ENCODE measurements around the gene TRERF1.
A peak's percentile ranks its signal among the peaks of the same experiment; 100 is the strongest.
"Not testable (repeated sequence)": the region's sequence is repeated elsewhere in the genome, so short reads cannot be mapped to it uniquely, and the experiment has no call there.

The TRERF1 gene

DNA sequence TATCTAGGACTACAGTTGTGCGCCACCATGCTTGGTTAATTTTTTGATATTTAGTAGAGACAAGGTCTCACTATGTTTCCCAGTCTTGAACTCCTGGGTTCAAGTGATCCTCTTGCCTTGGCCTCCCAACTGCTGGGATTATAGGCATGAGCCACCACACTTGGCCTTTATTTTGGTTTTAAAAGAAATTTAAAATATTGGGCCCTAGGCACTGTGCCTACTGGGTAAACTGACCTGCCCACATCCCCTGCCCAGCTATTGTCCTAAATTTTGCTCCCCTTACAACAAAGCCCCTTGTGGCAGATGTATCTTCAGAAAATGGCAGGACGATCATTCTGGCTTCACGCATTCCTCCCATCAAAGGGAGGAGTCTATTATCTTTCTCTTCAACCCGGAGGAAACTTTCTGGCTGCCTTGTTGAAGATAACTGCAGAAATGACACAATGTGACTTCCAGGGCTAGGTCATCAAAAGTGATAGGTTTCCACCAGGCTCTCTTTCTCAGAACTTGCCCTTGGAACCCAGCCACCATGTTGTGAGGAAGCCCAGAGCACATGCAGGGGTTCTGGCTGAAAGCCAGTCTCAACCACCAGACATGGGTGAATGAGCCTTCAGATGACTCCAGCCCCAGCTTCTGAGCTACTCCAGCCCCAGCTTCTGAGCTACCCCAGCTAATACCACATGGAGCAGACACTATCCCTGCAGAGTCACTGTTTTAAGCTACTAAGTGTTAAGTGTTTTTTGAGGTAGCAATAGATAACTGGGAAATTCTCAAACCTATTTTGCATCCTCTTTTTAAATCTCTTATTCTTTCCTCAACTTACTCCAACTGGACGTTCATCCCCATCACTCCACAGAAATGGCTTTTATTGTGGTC, 252.4 kb downstream of the TRERF1 start:
- no peak overlapping the region for H3K4me3 Mint-ChIP-seq
- no peak overlapping the region for H3K27ac Mint-ChIP-seq
- no peaks in the 10 kb centered on the region for H3K4me1 Mint-ChIP-seq (ENCODE audit: low read depth)
- H3K27me3 Mint-ChIP-seq: no peaks in the 10 kb centered on the region
- H3K36me3 Mint-ChIP-seq (ENCODE audit: low read depth): peaks cover 34% of the 10 kb centered on the region
- intact Hi-C loops (cut with micrococcal nuclease): no loop called here
- peaks cover 14% of the 10 kb centered on the region for H3K9me3 Mint-ChIP-seq

DNA sequence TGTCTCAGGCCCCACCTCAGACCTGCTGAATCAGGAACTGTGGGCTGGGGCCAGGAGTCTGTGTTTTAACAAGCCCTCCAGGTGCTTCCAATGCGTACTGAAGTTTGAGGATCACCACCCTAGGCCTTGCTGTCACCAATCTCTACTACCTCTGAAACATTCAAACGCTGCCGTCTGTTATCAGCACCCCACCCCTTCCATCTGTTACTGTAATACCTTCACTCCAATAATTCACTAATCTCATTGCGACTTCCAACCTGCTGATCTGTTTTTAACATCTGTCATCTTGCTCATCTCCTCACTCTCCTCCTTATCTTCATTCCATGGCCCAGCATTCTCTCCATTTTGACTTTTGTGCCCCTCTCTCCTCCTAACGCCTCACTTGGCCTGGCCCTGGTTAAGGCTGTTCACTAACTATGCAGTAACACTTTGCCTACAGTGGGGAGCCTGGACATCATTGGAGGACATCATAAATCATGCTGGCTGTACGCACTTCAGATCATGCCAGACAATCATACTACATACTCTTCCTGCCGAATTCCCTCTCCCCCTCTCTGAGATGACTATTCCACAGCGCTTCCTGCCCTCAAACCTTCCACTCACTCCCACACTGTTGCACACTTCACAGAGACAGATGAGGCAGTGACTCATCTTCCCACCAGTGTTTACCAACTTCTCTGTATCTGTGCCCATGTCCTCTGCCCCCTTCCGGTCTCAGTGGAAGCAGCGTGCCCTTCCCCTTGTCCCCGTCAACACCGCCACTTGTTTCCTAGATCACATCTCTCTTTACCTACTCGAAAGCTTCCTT, 254.0 kb downstream of the TRERF1 start:
- Mint-ChIP-seq H3K9me3 (peaks cover 14% of the 10 kb centered on the region), H3K27ac (no peak overlapping the region), H3K27me3 (no peaks in the 10 kb centered on the region), H3K4me1 (ENCODE audit: low read depth) (no peaks in the 10 kb centered on the region), H3K4me3 (no peak overlapping the region), H3K36me3 (ENCODE audit: low read depth) (peaks cover 32% of the 10 kb centered on the region)
- intact Hi-C loops (cut with micrococcal nuclease): no loop called here

DNA sequence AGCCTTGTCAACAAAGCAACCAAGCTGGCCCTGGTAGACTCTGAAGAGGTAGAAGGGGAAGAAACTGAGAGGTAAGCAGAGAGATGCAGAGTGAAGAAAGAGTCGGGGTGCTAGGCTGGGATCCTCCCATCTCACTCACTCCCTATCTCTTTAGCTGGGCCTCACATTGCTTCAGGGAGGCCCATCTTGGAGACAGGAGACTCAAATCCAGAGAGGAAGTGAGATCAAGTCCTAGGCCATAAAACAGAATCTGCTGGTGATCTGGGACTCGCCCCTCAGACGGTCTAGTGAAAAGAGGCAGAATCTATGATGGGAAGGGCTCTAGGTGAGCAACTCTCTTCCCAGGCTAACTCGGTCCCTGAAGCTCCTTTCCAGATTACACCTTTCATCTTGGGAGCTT, 256.3 kb downstream of the TRERF1 start:
- intact Hi-C loops (cut with micrococcal nuclease): no loop called here
- Mint-ChIP-seq H3K4me3 (no peak overlapping the region), H3K9me3 (peaks cover 10% of the 10 kb centered on the region), H3K27ac (no peak overlapping the region), H3K36me3 (ENCODE audit: low read depth) (peaks cover 18% of the 10 kb centered on the region), H3K27me3 (no peaks in the 10 kb centered on the region), H3K4me1 (ENCODE audit: low read depth) (peaks cover 12% of the 10 kb centered on the region)

DNA sequence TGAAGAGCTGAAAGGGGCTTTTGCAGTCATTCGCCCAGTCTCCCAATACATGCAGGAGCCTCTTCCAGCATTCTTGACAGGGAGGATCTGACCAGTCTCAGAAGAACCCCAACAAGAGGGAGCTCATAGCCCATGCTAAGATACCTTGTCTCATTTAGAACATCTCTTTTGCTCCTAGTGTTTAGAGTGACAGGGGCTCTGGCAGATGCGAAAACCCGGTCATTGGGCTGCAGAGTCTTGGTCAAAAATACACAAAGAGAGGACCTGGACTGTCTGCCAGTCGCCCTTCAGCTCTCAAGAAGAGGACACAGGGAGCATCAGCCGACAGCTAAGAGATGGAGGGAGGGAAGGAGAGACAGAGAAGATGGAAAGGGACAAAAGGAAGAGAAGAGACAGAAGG, 257.7 kb downstream of the TRERF1 start:
- intact Hi-C loops (cut with micrococcal nuclease): no loop called here
- Mint-ChIP-seq H3K27me3 (no peaks in the 10 kb centered on the region), H3K4me3 (no peak overlapping the region)

DNA sequence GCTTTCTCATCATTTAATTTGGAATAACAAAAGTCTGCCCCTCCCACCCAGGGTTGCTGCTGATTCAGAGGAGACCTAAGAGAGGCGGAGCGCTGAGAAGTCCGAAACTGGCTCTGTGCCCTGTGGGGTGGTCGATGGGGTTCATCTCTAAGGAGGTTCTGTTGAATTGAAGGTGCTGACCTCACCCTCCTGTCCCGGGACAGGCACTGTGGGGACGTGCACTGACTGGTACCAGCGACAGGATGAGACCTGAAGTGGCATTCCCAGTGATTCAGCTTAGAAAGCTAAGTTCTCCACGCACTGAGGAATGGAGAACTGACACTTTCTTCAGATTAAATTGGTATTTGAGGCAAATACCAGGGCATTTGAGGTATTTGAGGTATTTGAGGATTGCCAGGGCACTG, 258.2 kb downstream of the TRERF1 start:
- intact Hi-C loops (cut with micrococcal nuclease): no loop called here
- Mint-ChIP-seq H3K4me1 (ENCODE audit: low read depth) (peaks cover 12% of the 10 kb centered on the region), H3K4me3 (no peak overlapping the region), H3K27ac (no peak overlapping the region), H3K27me3 (no peaks in the 10 kb centered on the region), H3K36me3 (ENCODE audit: low read depth) (peaks cover 6% of the 10 kb centered on the region), H3K9me3 (no peaks in the 10 kb centered on the region)

More for the DNA sequence above, 257.7 kb downstream of the TRERF1 start:
- H3K4me1 Mint-ChIP-seq (ENCODE audit: low read depth): peaks cover 12% of the 10 kb centered on the region
- H3K27ac Mint-ChIP-seq: peak overlapping the region; percentile 14
- H3K36me3 Mint-ChIP-seq (ENCODE audit: low read depth): peaks cover 6% of the 10 kb centered on the region
- H3K9me3 Mint-ChIP-seq: no peaks in the 10 kb centered on the region

DNA sequence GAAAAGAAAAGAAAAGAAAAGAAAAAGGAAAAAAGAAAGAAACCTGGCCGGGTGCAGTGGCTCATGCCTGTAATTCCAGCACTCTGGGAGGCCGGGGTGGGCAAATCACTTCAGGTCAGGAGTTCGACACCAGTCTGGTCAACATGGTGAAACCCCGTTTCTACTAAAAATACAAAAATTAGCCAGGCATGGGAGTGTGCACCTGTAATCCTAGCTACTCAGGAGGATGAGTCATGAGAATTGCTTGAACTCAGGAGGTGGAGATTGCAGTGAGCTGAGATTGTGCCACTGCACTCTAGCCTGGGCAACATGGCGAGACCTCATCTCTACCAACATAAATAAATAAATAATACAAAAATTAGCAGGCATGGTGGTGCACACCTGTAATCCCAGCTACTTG, 259.3 kb downstream of the TRERF1 start:
- H3K4me3 Mint-ChIP-seq; H3K27ac Mint-ChIP-seq; intact Hi-C loops (cut with micrococcal nuclease); H3K27me3 Mint-ChIP-seq; H3K36me3 Mint-ChIP-seq (ENCODE audit: low read depth); H3K9me3 Mint-ChIP-seq: not testable (repeated sequence)
- H3K4me1 Mint-ChIP-seq (ENCODE audit: low read depth): peaks cover 12% of the 10 kb centered on the region

DNA sequence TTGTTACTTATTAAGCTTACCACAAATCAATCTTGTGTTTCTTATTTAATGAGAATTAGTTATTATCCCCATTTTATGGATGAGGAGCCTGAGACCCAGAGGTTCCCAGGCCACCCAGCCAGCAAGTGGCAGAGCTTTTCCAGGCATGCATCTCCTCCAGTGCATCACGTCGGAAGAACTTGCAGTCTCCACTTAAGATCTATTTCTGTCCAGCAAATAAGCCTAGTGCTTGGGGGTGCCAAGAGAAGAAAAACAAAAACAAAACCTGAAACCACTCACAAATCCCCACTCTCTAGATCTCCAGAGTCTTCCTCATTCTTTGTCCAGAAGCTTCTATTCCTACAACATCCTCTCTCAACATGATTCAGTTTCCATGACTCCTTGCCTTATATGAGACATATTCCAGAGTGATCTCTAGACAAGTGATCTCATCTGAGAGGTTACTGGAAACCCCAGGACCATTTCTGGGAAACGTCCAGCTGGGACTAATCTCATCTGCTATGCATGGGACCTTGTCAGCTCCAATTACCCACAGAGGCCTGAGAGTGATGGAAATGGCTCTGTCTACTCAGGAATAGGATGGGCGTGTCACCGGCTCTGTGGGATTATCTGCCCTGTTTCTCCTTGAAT, 261.1 kb downstream of the TRERF1 start:
- no peaks in the 10 kb centered on the region for H3K9me3 Mint-ChIP-seq
- H3K36me3 Mint-ChIP-seq (ENCODE audit: low read depth): peaks cover 6% of the 10 kb centered on the region
- no peaks in the 10 kb centered on the region for H3K27me3 Mint-ChIP-seq
- H3K4me3 Mint-ChIP-seq: no peak overlapping the region
- peaks cover 12% of the 10 kb centered on the region for H3K4me1 Mint-ChIP-seq (ENCODE audit: low read depth)
- H3K27ac Mint-ChIP-seq: no peak overlapping the region
- intact Hi-C loops (cut with micrococcal nuclease): no loop called here

DNA sequence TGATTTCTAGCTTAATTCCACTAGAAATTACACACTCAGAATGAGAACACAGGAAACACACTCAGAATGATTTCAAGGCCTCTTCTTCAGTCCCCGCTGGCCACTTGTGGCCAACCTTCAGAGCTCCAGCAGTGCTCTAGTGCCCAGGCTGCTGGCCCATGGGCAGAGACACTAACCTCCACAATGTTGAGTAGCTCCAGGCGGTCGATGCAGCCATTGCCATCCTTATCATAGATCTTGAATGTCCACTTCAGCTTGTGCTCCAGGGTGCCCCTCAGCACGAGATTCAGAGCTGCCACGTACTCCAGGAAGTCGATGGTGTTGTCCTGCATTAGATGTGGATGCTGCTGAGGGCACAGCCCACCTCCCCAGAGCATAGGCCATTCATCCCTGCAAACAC, 263.3 kb downstream of the TRERF1 start:
- peaks cover 12% of the 10 kb centered on the region for H3K4me1 Mint-ChIP-seq (ENCODE audit: low read depth)
- H3K27me3 Mint-ChIP-seq: peaks cover 2% of the 10 kb centered on the region
- H3K4me3 Mint-ChIP-seq: no peak overlapping the region
- no peaks in the 10 kb centered on the region for H3K36me3 Mint-ChIP-seq (ENCODE audit: low read depth)
- H3K27ac Mint-ChIP-seq: no peak overlapping the region
- intact Hi-C loops (cut with micrococcal nuclease): no loop called here
- H3K9me3 Mint-ChIP-seq: no peaks in the 10 kb centered on the region

DNA sequence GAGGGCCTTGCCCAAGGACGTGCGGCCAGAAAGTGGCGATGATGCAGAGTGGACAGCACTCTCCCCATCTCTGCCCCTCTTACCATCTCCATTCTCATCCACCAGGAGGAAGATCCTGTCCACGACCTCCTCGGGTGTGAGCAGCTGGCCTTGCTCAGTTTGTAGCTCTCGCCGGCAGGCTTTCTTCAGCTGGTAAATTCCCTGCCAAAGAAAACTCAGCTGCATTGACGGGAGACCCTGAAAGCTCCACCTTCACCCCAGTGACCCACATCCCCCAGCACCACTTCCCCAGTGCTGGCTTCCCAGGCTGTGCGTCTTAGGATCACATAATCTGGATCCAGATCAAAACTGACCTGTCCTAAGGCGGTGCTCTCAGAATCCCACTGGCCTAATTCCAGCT, 266.1 kb downstream of the TRERF1 start:
- peaks cover 3% of the 10 kb centered on the region for H3K27me3 Mint-ChIP-seq
- no peaks in the 10 kb centered on the region for H3K9me3 Mint-ChIP-seq
- no peaks in the 10 kb centered on the region for H3K36me3 Mint-ChIP-seq (ENCODE audit: low read depth)
- intact Hi-C loops (cut with micrococcal nuclease): no loop called here
- no peak overlapping the region for H3K27ac Mint-ChIP-seq
- no peak overlapping the region for H3K4me3 Mint-ChIP-seq
- peaks cover 2% of the 10 kb centered on the region for H3K4me1 Mint-ChIP-seq (ENCODE audit: low read depth)

DNA sequence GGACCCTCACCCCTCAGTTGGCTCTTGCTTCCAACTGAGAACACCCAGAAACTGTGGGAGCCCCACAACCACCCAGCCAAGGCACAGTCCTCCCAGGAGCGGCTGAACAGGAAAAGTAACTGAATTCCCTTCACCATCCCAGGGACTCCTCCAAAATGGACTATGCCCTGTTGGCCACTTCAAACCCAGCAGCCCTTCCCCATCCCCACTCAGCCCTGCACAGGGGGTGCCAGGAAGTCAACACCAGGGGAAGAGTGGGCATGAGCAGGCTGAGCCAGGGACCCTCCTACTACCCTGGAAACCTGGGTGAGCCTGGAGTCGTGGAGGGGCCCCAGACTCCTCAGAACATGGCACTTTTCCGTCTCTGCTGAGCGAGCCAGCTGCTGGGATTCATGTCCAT, 267.3 kb downstream of the TRERF1 start:
- intact Hi-C loops (cut with micrococcal nuclease): no loop called here
- no peaks in the 10 kb centered on the region for H3K36me3 Mint-ChIP-seq (ENCODE audit: low read depth)
- no peak overlapping the region for H3K4me3 Mint-ChIP-seq
- no peaks in the 10 kb centered on the region for H3K4me1 Mint-ChIP-seq (ENCODE audit: low read depth)
- H3K27ac Mint-ChIP-seq: no peak overlapping the region
- H3K9me3 Mint-ChIP-seq: no peaks in the 10 kb centered on the region
- H3K27me3 Mint-ChIP-seq: peaks cover 4% of the 10 kb centered on the region

DNA sequence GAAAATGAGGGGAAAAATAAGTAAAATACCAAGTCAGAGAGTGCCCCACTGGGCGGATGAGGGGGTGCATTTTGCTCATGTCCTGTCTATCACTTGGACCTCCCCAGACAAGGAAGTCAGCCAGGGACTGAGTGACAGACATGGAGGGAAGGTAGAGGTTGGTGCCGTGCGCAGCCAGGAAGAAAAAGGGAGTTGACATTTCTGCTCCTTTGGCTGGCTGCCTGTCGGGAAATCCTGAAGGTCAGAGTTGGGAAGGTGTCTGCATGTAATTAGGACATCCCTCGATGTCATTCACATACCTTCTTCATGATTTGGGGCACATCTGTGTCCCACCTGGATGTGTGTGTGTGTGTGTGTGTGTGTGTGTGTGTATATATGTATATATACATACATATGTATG, 269.6 kb downstream of the TRERF1 start:
- intact Hi-C loops (cut with micrococcal nuclease): no loop called here
- no peaks in the 10 kb centered on the region for H3K36me3 Mint-ChIP-seq (ENCODE audit: low read depth)
- no peaks in the 10 kb centered on the region for H3K9me3 Mint-ChIP-seq
- no peak overlapping the region for H3K27ac Mint-ChIP-seq
- H3K4me1 Mint-ChIP-seq (ENCODE audit: low read depth): peaks cover 15% of the 10 kb centered on the region
- no peak overlapping the region for H3K4me3 Mint-ChIP-seq
- peaks cover 17% of the 10 kb centered on the region for H3K27me3 Mint-ChIP-seq

DNA sequence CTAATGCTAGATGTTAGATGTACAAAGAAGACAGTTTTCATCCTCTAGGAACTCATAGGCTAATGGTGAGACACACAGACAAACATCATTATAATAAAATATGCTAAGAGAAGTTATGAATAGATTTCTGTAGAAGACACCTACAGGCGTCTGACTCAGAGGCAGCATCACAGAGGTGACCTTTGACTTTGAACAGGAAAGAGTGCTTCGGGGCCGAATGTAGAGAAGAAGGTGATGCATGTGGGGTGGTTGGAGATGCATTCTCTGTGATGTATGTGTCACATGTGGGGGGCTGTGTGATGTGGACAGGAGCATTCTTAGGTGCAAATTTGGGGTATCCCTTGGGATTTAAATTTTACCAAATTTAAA, 271.8 kb downstream of the TRERF1 start:
- H3K4me1 Mint-ChIP-seq (ENCODE audit: low read depth): peaks cover 15% of the 10 kb centered on the region
- H3K4me3 Mint-ChIP-seq: no peak overlapping the region
- no peaks in the 10 kb centered on the region for H3K9me3 Mint-ChIP-seq
- peaks cover 21% of the 10 kb centered on the region for H3K27me3 Mint-ChIP-seq
- H3K27ac Mint-ChIP-seq: no peak overlapping the region
- no peaks in the 10 kb centered on the region for H3K36me3 Mint-ChIP-seq (ENCODE audit: low read depth)
- intact Hi-C loops (cut with micrococcal nuclease): no loop called here

DNA sequence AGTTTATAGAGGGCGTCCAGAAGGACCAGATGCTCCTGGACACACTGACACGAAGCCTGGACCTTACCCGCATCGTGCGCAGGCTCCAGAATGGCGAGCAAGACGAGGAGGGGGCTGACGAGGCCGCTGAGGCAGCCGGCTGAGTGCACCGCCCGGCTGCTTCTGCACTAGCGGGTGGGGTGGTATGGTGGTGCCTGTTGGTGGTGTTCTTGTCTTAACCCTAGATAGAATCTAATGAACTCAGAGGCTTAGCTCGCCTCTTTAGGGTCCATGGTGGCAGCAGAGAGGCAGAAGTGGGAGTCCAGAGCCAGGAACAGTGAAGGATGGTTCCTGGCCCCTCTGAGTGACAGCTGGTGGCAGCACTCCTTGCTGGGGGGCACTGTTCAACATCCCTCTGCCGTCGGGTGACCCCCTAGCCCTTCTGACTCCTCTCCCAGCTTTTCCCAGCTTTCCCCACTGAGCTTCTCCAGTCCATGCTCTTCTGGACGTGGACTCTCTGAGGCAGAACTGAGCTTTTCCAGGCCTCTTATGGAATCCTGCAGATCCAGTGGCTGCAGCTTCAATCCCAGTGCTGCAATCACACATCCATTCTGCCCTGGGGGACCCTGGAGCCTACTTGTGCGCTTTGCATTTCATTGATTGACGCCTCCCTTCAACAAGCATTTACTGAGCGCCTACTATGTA, 272.3 kb downstream of the TRERF1 start:
- H3K9me3 Mint-ChIP-seq: no peaks in the 10 kb centered on the region
- H3K36me3 Mint-ChIP-seq (ENCODE audit: low read depth): no peaks in the 10 kb centered on the region
- peaks cover 20% of the 10 kb centered on the region for H3K27me3 Mint-ChIP-seq
- no peak overlapping the region for H3K27ac Mint-ChIP-seq
- intact Hi-C loops (cut with micrococcal nuclease): no loop called here
- no peak overlapping the region for H3K4me3 Mint-ChIP-seq
- peaks cover 15% of the 10 kb centered on the region for H3K4me1 Mint-ChIP-seq (ENCODE audit: low read depth)

All from dendritic cell treated with granulocyte-macrophage colony-stimulating factor and Interleukin-4, amounts not matched to agents 40 ng/mL and 50 ng/mL, for 4 days (primary cell).